ENCODE data around the gene SGCA. TPM values are rescaled to one million over a fixed set of nuclear protein-coding genes. Genes with fewer than 3 reads are reported as not detected.

Gene SGCA
- total RNA-seq, 4 donors from 2014 or later = 58.1 to 145 (median 93.4) TPM

- ATAC-seq = no peak
- H3K4me1 ChIP-seq = peaks cover 0 to 88% (median 50%) of the 10 kb centered on the region in 3 donors
- H3K27ac ChIP-seq = peak overlapping the region; percentile 48 to 97 (median 93)
- 0% methylated on average over 5 of the region's 30 CpGs; no CpG with 5 or more reads in 1 of the 2 donors for WGBS, 2 donors (ENCODE audit: low coverage in 1 of 2)
- H3K27me3 ChIP-seq = no peaks in the 10 kb centered on the region
- peaks cover 0 to 15% of the 10 kb centered on the region in 2 donors for H3K36me3 ChIP-seq
- H3K9me3 ChIP-seq = no peaks in the 10 kb centered on the region
- peak overlapping the region; percentile 47 to 89 for H3K4me3 ChIP-seq
- no peak for TF ChIP-seq POLR2AphosphoS5 (IDR thresholded peaks at IDR 0.05)
- TF ChIP-seq POLR2A (IDR thresholded peaks at IDR 0.05) = no peak
- TF ChIP-seq EP300 (IDR thresholded peaks at IDR 0.05) = no peak
- no peak for TF ChIP-seq CTCF (IDR thresholded peaks at IDR 0.05)
Observed at GRCh38 chr17:50149091-50149416, 16.8 kb upstream of the SGCA start.

- Histone ChIP-seq H3K36me3 (peaks cover 0 to 9% of the 10 kb centered on the region in 2 donors), H3K27ac (peak overlapping the region; percentile 59 to 97 (median 93)), H3K4me1 (peaks cover 0 to 89% (median 56%) of the 10 kb centered on the region in 3 donors), H3K27me3 (no peaks in the 10 kb centered on the region), H3K9me3 (no peaks in the 10 kb centered on the region), H3K4me3 (peak overlapping the region; percentile 47 to 89)
- 0% methylated on average over 2 of the region's 123 CpGs; no CpG with 5 or more reads in 1 of the 2 donors for WGBS, 2 donors (ENCODE audit: low coverage in 1 of 2)
- TF ChIP-seq CTCF (IDR thresholded peaks at IDR 0.05) (peak in 3 of 4 experiments; percentile 25 to 41 (median 35)), POLR2A (IDR thresholded peaks at IDR 0.05) (peak; percentile 10 to 22), EP300 (IDR thresholded peaks at IDR 0.05) (no peak), POLR2AphosphoS5 (IDR thresholded peaks at IDR 0.05) (no peak)
- peak; percentile 7 for ATAC-seq
Observed at GRCh38 chr17:50149417-50150353, 16.1 kb upstream of the SGCA start.

GRCh38 chr17:50150354-50151040 is 15.3 kb upstream of the SGCA start, which contains the start of gene PPP1R9B:
TSS of gene PPP1R9B (minus strand) at chr17:50150677. CDS start at chr17:50150513, 164 bp downstream.
- ATAC-seq = no peak
- WGBS, 2 donors (ENCODE audit: low coverage in 1 of 2) = 0% methylated on average over 1 of the region's 69 CpGs; no CpG with 5 or more reads in 1 of the 2 donors
- Histone ChIP-seq H3K9me3 (no peaks in the 10 kb centered on the region), H3K4me3 (peak within 1 kb of the TSS; percentile 47 to 89), H3K27ac (peak within 1 kb of the TSS; percentile 66 to 97 (median 93)), H3K4me1 (peaks cover 0 to 89% (median 54%) of the 10 kb centered on the region in 3 donors), H3K27me3 (no peaks in the 10 kb centered on the region), H3K36me3 (peaks cover 0 to under 1% of the 10 kb centered on the region in 2 donors)
- TF ChIP-seq POLR2AphosphoS5 (IDR thresholded peaks at IDR 0.05) (no peak), POLR2A (IDR thresholded peaks at IDR 0.05) (peak; percentile 18 to 25)

GRCh38 chr17:50151041-50151936 is 14.5 kb upstream of the SGCA start:
- peak; percentile 80 for ATAC-seq
- H3K27ac ChIP-seq = peak overlapping the region; percentile 66 to 97 (median 93)
- peaks cover 0 to 88% (median 48%) of the 10 kb centered on the region in 3 donors for H3K4me1 ChIP-seq
- TF ChIP-seq POLR2AphosphoS5 (IDR thresholded peaks at IDR 0.05) (peak; percentile 7), EP300 (IDR thresholded peaks at IDR 0.05) (no peak), CTCF (IDR thresholded peaks at IDR 0.05) (peak in 3 of 4 experiments; percentile 72 to 84 (median 76)), POLR2A (IDR thresholded peaks at IDR 0.05) (peak; percentile 6 to 13)
- peak overlapping the region; percentile 47 to 89 for H3K4me3 ChIP-seq
- H3K36me3 ChIP-seq = no peaks in the 10 kb centered on the region
- WGBS, 2 donors (ENCODE audit: low coverage in 1 of 2) = 0 to 2% methylated on average over 7 to 13 of the region's 40 CpGs
- H3K9me3 ChIP-seq = no peaks in the 10 kb centered on the region
- H3K27me3 ChIP-seq = no peaks in the 10 kb centered on the region
